GM19099 (cell line): ENCODE measurements around the gene TRAF5.

ENCODE experiments used
- POLR2A ChIP-seq: IDR thresholded peaks from 3 replicates; pipeline ENCODE4 v1.6.1; 2011; ENCODE audit warnings: low read depth; ENCODE audit not compliant: insufficient read length; ENCODE audit errors: extremely low read depth

The TRAF5 gene

GRCh38 chr1:211352985-211353515, 26.4 kb downstream of the TRAF5 start:
- no peak for TF ChIP-seq POLR2A

- TF ChIP-seq POLR2A = no peak
Measured at GRCh38 chr1:211353562-211354212, 27.1 kb downstream of the TRAF5 start.

- TF ChIP-seq POLR2A = no peak
Measured at GRCh38 chr1:211355873-211356272, 29.2 kb downstream of the TRAF5 start.

- no peak for TF ChIP-seq POLR2A
Measured at GRCh38 chr1:211356723-211357407, 30.2 kb downstream of the TRAF5 start.

GRCh38 chr1:211358685-211359084, 32.1 kb downstream of the TRAF5 start:
- no peak for TF ChIP-seq POLR2A

GRCh38 chr1:211359876-211360275, 33.2 kb downstream of the TRAF5 start:
- TF ChIP-seq POLR2A = no peak

- TF ChIP-seq POLR2A = no peak
Measured at GRCh38 chr1:211361202-211361601, 34.6 kb downstream of the TRAF5 start.

- TF ChIP-seq POLR2A = no peak
Measured at GRCh38 chr1:211369640-211370039, 43.0 kb downstream of the TRAF5 start.

GRCh38 chr1:211370669-211371068, 44.0 kb downstream of the TRAF5 start:
- no peak for TF ChIP-seq POLR2A

- no peak for TF ChIP-seq POLR2A
Measured at GRCh38 chr1:211371406-211372105, 44.9 kb downstream of the TRAF5 start.

GRCh38 chr1:211372463-211372862, 45.8 kb downstream of the TRAF5 start:
- no peak for TF ChIP-seq POLR2A

- TF ChIP-seq POLR2A = no peak
Measured at GRCh38 chr1:211375146-211375818, 48.6 kb downstream of the TRAF5 start.

GRCh38 chr1:211375949-211376348, 49.3 kb downstream of the TRAF5 start:
- TF ChIP-seq POLR2A = no peak

GRCh38 chr1:211376807-211377470, 50.3 kb downstream of the TRAF5 start:
- no peak for TF ChIP-seq POLR2A
